Esophagus (tissue), 2 donors: Measurements from ENCODE around the gene CEACAM16. TPM values are rescaled to one million over a fixed set of nuclear protein-coding genes. Genes with fewer than 3 reads are reported as not detected.

Experiments
- H3K27ac ChIP-seq, 2 donors: one replicate each; pipeline ENCODE4 v1.5.1; 2013; ENCODE audit warnings: low read depth in 2 of 2, mild to moderate bottlenecking in 2 of 2, inconsistent platforms in 1 of 2, low read length in 1 of 2, moderate library complexity in 1 of 2
- H3K27me3 ChIP-seq, 2 donors: one replicate each; pipeline ENCODE4 v1.6.1; 2013; ENCODE audit warnings: low read length in 2 of 2, control low read depth in 1 of 2, mild to moderate bottlenecking in 1 of 2; ENCODE audit not compliant: insufficient read depth in 2 of 2, control insufficient read depth in 1 of 2
- H3K36me3 ChIP-seq, 2 donors: one replicate each; pipeline ENCODE4 v1.6.1; 2013; ENCODE audit warnings: low read length in 1 of 2; ENCODE audit not compliant: control insufficient read depth in 2 of 2, insufficient read depth in 2 of 2
- H3K4me1 ChIP-seq, 2 donors: one replicate each; pipeline ENCODE4 v1.6.1; 2013; ENCODE audit warnings: low read length in 1 of 2; ENCODE audit not compliant: control insufficient read depth in 2 of 2, insufficient read depth in 2 of 2
- H3K4me3 ChIP-seq, 2 donors: one replicate each; pipeline ENCODE4 v1.5.1; 2013; ENCODE audit warnings: low read length in 2 of 2, mild to moderate bottlenecking in 2 of 2, low read depth in 1 of 2, moderate library complexity in 1 of 2
- H3K9me3 ChIP-seq, 2 donors: one replicate each; pipeline ENCODE4 v1.6.1; 2013; ENCODE audit warnings: mild to moderate bottlenecking in 2 of 2, low read depth in 1 of 2, low read length in 1 of 2, moderate library complexity in 1 of 2; ENCODE audit not compliant: control insufficient read depth in 2 of 2, insufficient read depth in 1 of 2
- WGBS, 2 donors: extraction: QIAGEN DNeasy Blood & Tissue Kit; methylation state at CpG; one replicate each; pipeline ENCODE4 v1.1.7; 2013; 5-methylcytosine and 5-hydroxymethylcytosine counted together
- polyA plus RNA-seq, 2 donors: library from polyadenylated mRNA; stranded (reverse); fragments of 200-250 nt; gene quantifications; one replicate each; pipeline ENCODE4 v1.2.3, GENCODE V29; 2013
- donor health status: healthy with polysubstance abuse.
- donor health status: Bipolar disorder and iron deficiency.

CEACAM16 gene
- polyA plus RNA-seq, 2 donors = 0.16 TPM; not detected in 1

- H3K4me1 ChIP-seq = peaks cover 0 to 25% of the 10 kb centered on the region in 2 donors
- WGBS, 2 donors = 0 to 1% methylated on average over 26 of the region's 26 CpGs
These were observed 48.9 kb downstream of the CEACAM16 start for GRCh38 chr19:44747739-44748425.

GRCh38 chr19:44748426-44749254 is 49.7 kb downstream of the CEACAM16 start, which contains the start of gene BCL3:
Gene BCL3 (plus strand): TSS chr19:44748708. CDS start chr19:44748791, 83 bp downstream.
- 1 to 2% methylated on average over 34 to 86 of the region's 88 CpGs for WGBS, 2 donors
- H3K9me3 ChIP-seq = no peaks in the 10 kb centered on the region
- no peaks in the 10 kb centered on the region for H3K27me3 ChIP-seq
- H3K27ac ChIP-seq = peak within 1 kb of the TSS; percentile 100
- peaks cover 0 to 25% of the 10 kb centered on the region in 2 donors for H3K4me1 ChIP-seq
- H3K4me3 ChIP-seq = peak within 1 kb of the TSS; percentile 86 to 87
- H3K36me3 ChIP-seq = peaks cover 4 to 11% of the 10 kb centered on the region in 2 donors

More at GRCh38 chr19:44747739-44748425, 48.9 kb downstream of the CEACAM16 start:
- Histone ChIP-seq H3K36me3 (peaks cover 4 to 11% of the 10 kb centered on the region in 2 donors), H3K27me3 (no peaks in the 10 kb centered on the region), H3K27ac (peak overlapping the region; percentile 100), H3K9me3 (no peaks in the 10 kb centered on the region), H3K4me3 (peak overlapping the region; percentile 44 to 87)

GRCh38 chr19:44749292-44749691 is 50.3 kb downstream of the CEACAM16 start:
- Histone ChIP-seq H3K4me3 (peak overlapping the region; percentile 86 to 87), H3K36me3 (peaks cover 4 to 11% of the 10 kb centered on the region in 2 donors), H3K4me1 (peaks cover 0 to 25% of the 10 kb centered on the region in 2 donors), H3K27me3 (no peaks in the 10 kb centered on the region), H3K27ac (peak overlapping the region; percentile 100), H3K9me3 (no peaks in the 10 kb centered on the region)
- 9 to 21% methylated on average over 1 of the region's 1 CpG for WGBS, 2 donors

- 56% methylated on average over 10 of the region's 10 CpGs for whole genome bisulfite sequencing, 2 donors
These were observed 51.0 kb downstream of the CEACAM16 start for GRCh38 chr19:44749994-44750393.

GRCh38 chr19:44752123-44752815 is 53.3 kb downstream of the CEACAM16 start:
- Histone ChIP-seq H3K36me3 (peaks cover 4 to 25% of the 10 kb centered on the region in 2 donors), H3K27ac (peak overlapping the region; percentile 95 to 98), H3K4me3 (peak overlapping the region; percentile 42 to 45), H3K27me3 (no peaks in the 10 kb centered on the region), H3K4me1 (peaks cover 4 to 24% of the 10 kb centered on the region in 2 donors), H3K9me3 (no peaks in the 10 kb centered on the region)
- 52 to 58% methylated on average over 8 of the region's 8 CpGs for WGBS, 2 donors

More at GRCh38 chr19:44749994-44750393, 51.0 kb downstream of the CEACAM16 start:
- Histone ChIP-seq H3K4me1 (peaks cover 2 to 26% of the 10 kb centered on the region in 2 donors), H3K27me3 (no peaks in the 10 kb centered on the region), H3K4me3 (peak overlapping the region; percentile 86 to 87), H3K9me3 (no peaks in the 10 kb centered on the region), H3K27ac (peak overlapping the region; percentile 100), H3K36me3 (peaks cover 4 to 12% of the 10 kb centered on the region in 2 donors)

GRCh38 chr19:44752816-44753625 is 54.1 kb downstream of the CEACAM16 start:
- Histone ChIP-seq H3K36me3 (peaks cover 4 to 32% of the 10 kb centered on the region in 2 donors), H3K4me1 (peaks cover 4 to 25% of the 10 kb centered on the region in 2 donors), H3K9me3 (no peaks in the 10 kb centered on the region), H3K27me3 (no peaks in the 10 kb centered on the region), H3K27ac (peak overlapping the region; percentile 95 to 98), H3K4me3 (peak overlapping the region; percentile 42 to 45)
- WGBS, 2 donors = 10 to 11% methylated on average over 18 of the region's 18 CpGs

- H3K36me3 ChIP-seq = peaks cover 4 to 37% of the 10 kb centered on the region in 2 donors
- peaks cover 4 to 30% of the 10 kb centered on the region in 2 donors for H3K4me1 ChIP-seq
- no peaks in the 10 kb centered on the region for H3K9me3 ChIP-seq
- peak overlapping the region; percentile 42 to 45 for H3K4me3 ChIP-seq
- peak overlapping the region; percentile 95 to 98 for H3K27ac ChIP-seq
- WGBS, 2 donors = 0 to 1% methylated on average over 9 to 11 of the region's 11 CpGs
- H3K27me3 ChIP-seq = no peaks in the 10 kb centered on the region
These were observed 54.6 kb downstream of the CEACAM16 start for GRCh38 chr19:44753626-44753931.

- H3K9me3 ChIP-seq = no peaks in the 10 kb centered on the region
- peak overlapping the region; percentile 41 to 42 for H3K4me3 ChIP-seq
- H3K27ac ChIP-seq = peak overlapping the region; percentile 95 to 98
- no peaks in the 10 kb centered on the region for H3K27me3 ChIP-seq
- WGBS, 2 donors = 2 to 4% methylated on average over 33 of the region's 33 CpGs
- peaks cover 4 to 31% of the 10 kb centered on the region in 2 donors for H3K4me1 ChIP-seq
- peaks cover 4 to 40% of the 10 kb centered on the region in 2 donors for H3K36me3 ChIP-seq
These were observed 55.2 kb downstream of the CEACAM16 start for GRCh38 chr19:44753932-44754749.
